A549 (cell line): ENCODE results near the gene PDE7B. TPM values are rescaled to one million over a fixed set of nuclear protein-coding genes. Genes with fewer than 3 reads are reported as not detected.

Source experiments
- ATAC-seq, 2 experiments: fragments of 200-7000 bp in 1 of 2; fragments of >200 bp in 1 of 2; cut with Nextera tagmentation in 1 of 2; cut with Tn5 transposase in 1 of 2; 3 replicates each; pipeline versions ENCODE4 v1.8.0 to v1.9.1; 2018 to 2020; ENCODE audit warnings: mild to moderate bottlenecking in 1 of 2, moderate library complexity in 1 of 2
- CTCF ChIA-PET: fragments of 300-600 bp; sonication (Branson Sonifier 250); formaldehyde crosslinking; extraction: SDS; loops from one replicate; lab custom pipeline; 2021; ENCODE audit warnings: antibody characterized with exemption, inconsistent platforms; lab: Yijun Ruan, JAX
- POLR2A ChIA-PET: fragments of 350-600 bp; formaldehyde crosslinking; extraction: SDS; loops from one replicate; lab custom pipeline; 2021; ENCODE audit warnings: antibody characterized with exemption, inconsistent platforms; lab: Yijun Ruan, JAX
- DNase-seq, 2 experiments: peaks; one replicate each; pipeline versions ENCODE4 v3.0.0 to v3.0.0-alpha.2; 2011 to 2016; ENCODE audit warnings: low read depth in 1 of 2, low spot score in 1 of 2
- FAIRE-seq: peaks from 2 replicates; lab custom pipeline; 2011; peaks lifted over from hg19 to GRCh38; lab: Jason Lieb, UNC
- H3K27ac ChIP-seq, 2 experiments: fragments of >200 bp; sonication (Bioruptor Twin); formaldehyde crosslinking; 3 replicates each; pipeline ENCODE4 v1.5.1; 2016 to 2017
- H3K4me1 ChIP-seq: fragments of >200 bp; sonication (Bioruptor Twin); formaldehyde crosslinking; 3 replicates; pipeline ENCODE4 v1.6.1; 2016
- H3K4me2 ChIP-seq: fragments of >200 bp; sonication (Bioruptor Twin); formaldehyde crosslinking; 3 replicates; pipeline ENCODE4 v1.6.1; 2016
- H3K4me3 ChIP-seq: fragments of >200 bp; sonication (Bioruptor Twin); formaldehyde crosslinking; 3 replicates; pipeline ENCODE4 v1.5.1; 2016
- H3K9me3 ChIP-seq: fragments of >200 bp; sonication (Bioruptor Twin); formaldehyde crosslinking; 3 replicates; pipeline ENCODE4 v1.6.1; 2016
- BCL3 ChIP-seq: fragments of >200 bp; sonication (Bioruptor Twin); formaldehyde crosslinking; IDR thresholded peaks from 3 replicates; pipeline ENCODE4 v1.6.1; 2016
- CBX2 ChIP-seq: fragments of 200-600 bp; sonication (generic); IDR thresholded peaks from 2 replicates; pipeline ENCODE4 v1.6.1; 2016; ENCODE audit warnings: low read depth, mild to moderate bottlenecking, borderline replicate concordance
- CBX8 ChIP-seq: fragments of 200-600 bp; sonication (generic); IDR thresholded peaks from 2 replicates; pipeline ENCODE4 v1.6.1; 2016
- CTCF ChIP-seq: fragments of >200 bp; sonication (Bioruptor Twin); formaldehyde crosslinking; IDR thresholded peaks from 3 replicates; pipeline ENCODE4 v1.5.1; 2016
- ELK1 ChIP-seq: fragments of 150-350 bp; IDR thresholded peaks from 2 replicates; pipeline ENCODE4 v1.6.1; 2014; ENCODE audit warnings: low read depth, mild to moderate bottlenecking, low read length
- FOSL2 ChIP-seq, 2 experiments: fragments of 450-650 bp in 1 of 2; fragments of >200 bp in 1 of 2; sonication (Bioruptor Twin) in 1 of 2; formaldehyde crosslinking; IDR thresholded peaks; 2 replicates each; pipeline versions ENCODE4 v1.5.0 to v1.6.1; 2016 to 2020; ENCODE audit warnings: mild to moderate bottlenecking in 1 of 2, moderate library complexity in 1 of 2
- FOXS1 ChIP-seq: fragments of 250-450 bp; sonication (Bioruptor Pico); IDR thresholded peaks from 2 replicates; pipeline ENCODE4 v1.5.0; 2020; ENCODE audit warnings: mild to moderate bottlenecking, moderate library complexity
- GATA3 ChIP-seq: IDR thresholded peaks from 2 replicates; pipeline ENCODE4 v1.6.1; 2012; ENCODE audit warnings: borderline replicate concordance
- HDAC2 ChIP-seq: fragments of 200-600 bp; sonication (generic); IDR thresholded peaks from 2 replicates; pipeline ENCODE4 v1.6.1; 2016
- HEYL ChIP-seq: fragments of 250-450 bp; sonication (Bioruptor Pico); IDR thresholded peaks from 2 replicates; pipeline ENCODE4 v1.8.0; 2021; ENCODE audit warnings: mild to moderate bottlenecking, moderate library complexity
- MAFK ChIP-seq: fragments of 450-650 bp; IDR thresholded peaks from 2 replicates; pipeline ENCODE4 v1.6.1; 2014; ENCODE audit not compliant: partially characterized antibody
- MAZ ChIP-seq: fragments of 150-350 bp; IDR thresholded peaks from 2 replicates; pipeline ENCODE4 v1.6.1; 2014; ENCODE audit warnings: antibody characterized with exemption, low read depth, low read length, borderline replicate concordance
- MYC ChIP-seq: IDR thresholded peaks from 2 replicates; pipeline ENCODE4 v1.6.1; 2012; ENCODE audit warnings: mild to moderate bottlenecking, inconsistent platforms, low read length, improper control_type of control experiment, borderline replicate concordance
- NR3C1 ChIP-seq: fragments of >200 bp; sonication (Bioruptor Twin); formaldehyde crosslinking; IDR thresholded peaks from 3 replicates; pipeline ENCODE4 v1.6.1; 2017
- PBX3 ChIP-seq: IDR thresholded peaks from 2 replicates; pipeline ENCODE4 v1.6.1; 2012
- PHF8 ChIP-seq: fragments of 200-600 bp; sonication (generic); IDR thresholded peaks from 2 replicates; pipeline ENCODE4 v1.6.1; 2016; ENCODE audit warnings: low read depth, mild to moderate bottlenecking, antibody characterized with exemption, moderate library complexity, borderline replicate concordance
- REST ChIP-seq: fragments of 200-600 bp; sonication (generic); IDR thresholded peaks from 2 replicates; pipeline ENCODE4 v1.6.1; 2016; ENCODE audit warnings: antibody characterized with exemption, mild to moderate bottlenecking, moderate library complexity
- TP53 ChIP-seq: fragments of 250-450 bp; sonication (Bioruptor Pico); IDR thresholded peaks from 2 replicates; pipeline ENCODE4 v1.5.0; 2021; ENCODE audit warnings: mild to moderate bottlenecking, moderate library complexity
- USF2 ChIP-seq: fragments of 450-650 bp; IDR thresholded peaks from 2 replicates; pipeline ENCODE4 v1.6.1; 2014; ENCODE audit warnings: antibody characterized with exemption
- WGBS: methylation state at CpG from one replicate; pipeline ENCODE4 v1.1.6; 2017; ENCODE audit errors: missing lambda C conversion rate; 5-methylcytosine and 5-hydroxymethylcytosine counted together
- polyA plus RNA-seq, 4 experiments: library from polyadenylated mRNA; depleted of rRNA in 3 of 4; stranded (reverse); fragments of >200 nt; fragmentation: RNase III in 1 of 4; extraction: RNeasy Plus Mini Kit Qiagen cat#74134 plus additional on column Dnase treatment in 1 of 4; gene quantifications; 2 replicates in 3 of 4; 3 replicates in 1 of 4; pipeline ENCODE4 v1.2.3, GENCODE V29; 2011 to 2017

The PDE7B gene
- polyA plus RNA-seq, 2 of the 4 experiments (the other 2 are of a cell fraction), result 6.6 to 13.8 TPM

- CTCF ChIA-PET, result no interaction called here
- POLR2A ChIA-PET, result no interaction called here
- peaks cover 28% of the 10 kb centered on the region for H3K4me1 ChIP-seq
These were observed 209.3 kb downstream of the PDE7B start for GRCh38 chr6:136060759-136061158.

GRCh38 chr6:136061701-136062100 lies 210.2 kb downstream of the PDE7B start:
- H3K27ac ChIP-seq, result no peak overlapping the region
- H3K9me3 ChIP-seq, result no peaks in the 10 kb centered on the region
- no peak for ATAC-seq
- CTCF ChIA-PET, result no interaction called here
- FAIRE-seq, result no peak
- H3K4me2 ChIP-seq, result no peak overlapping the region
- peaks cover 33% of the 10 kb centered on the region for H3K4me1 ChIP-seq
- POLR2A ChIA-PET, result no interaction called here
- 94% methylated on average over 5 of the region's 5 CpGs for WGBS
- DNase-seq, result no peak
- no peak overlapping the region for H3K4me3 ChIP-seq
- TF ChIP-seq REST (no peak), CTCF (no peak), PBX3 (no peak), CBX2 (no peak), USF2 (no peak), HEYL (CRISPR knock-in tag) (no peak), CBX8 (no peak), GATA3 (no peak), TP53 (CRISPR knock-in tag) (no peak), BCL3 (no peak), FOSL2 (IDR thresholded peaks at IDR 0.05) (no peak), FOSL2 (CRISPR knock-in tag; IDR thresholded peaks at IDR 0.05) (no peak), MYC (no peak), FOXS1 (no peak)

More at GRCh38 chr6:136060759-136061158, 209.3 kb downstream of the PDE7B start:
- DNase-seq (no peak), ATAC-seq (no peak), FAIRE-seq (no peak)
- Histone ChIP-seq H3K27ac (0 out of 6 replicates have a peak overlapping the region, but pooled peaks of 1 of the 2 experiments have one; percentile 18), H3K4me2 (no peak overlapping the region), H3K4me3 (no peak overlapping the region), H3K9me3 (no peaks in the 10 kb centered on the region)
- no peak for TF ChIP-seq MAZ
- no peak for TF ChIP-seq REST
- no peak for TF ChIP-seq HDAC2
- TF ChIP-seq NR3C1, result no peak
- no peak for TF ChIP-seq ELK1
- TF ChIP-seq MAFK, result no peak
- TF ChIP-seq PHF8, result no peak
